Daoy (cell line): ENCODE results near the gene NSD1. TPM values are rescaled to one million over a fixed set of nuclear protein-coding genes. Genes with fewer than 3 reads are reported as not detected.
A peak's percentile ranks its signal among the peaks of the same experiment; 100 is the strongest.
"Not testable (repeated sequence)": the region's sequence is repeated elsewhere in the genome, so short reads cannot be mapped to it uniquely, and the experiment has no call there.

Experiments
- DNase-seq: peaks from one replicate; pipeline ENCODE4 v3.0.0-alpha.2; 2015; ENCODE audit warnings: low read depth
- total RNA-seq: library from RNA; depleted of rRNA; stranded (reverse); fragments of >200 nt; shearing (Covaris generic); gene quantifications from 2 replicates; pipeline ENCODE4 v1.2.3, GENCODE V29; 2014

NSD1 gene
- total RNA-seq, 1 experiment from 2014 or later: 25.4 TPM

GRCh38 chr5:177126771-177127170, 6.8 kb upstream of the NSD1 start:
- no peak for DNase-seq

GRCh38 chr5:177128551-177128981, 5.0 kb upstream of the NSD1 start:
- DNase-seq: no peak

- no peak for DNase-seq
These were observed 3.2 kb upstream of the NSD1 start for GRCh38 chr5:177130211-177131018.

- no peak for DNase-seq
These were observed 2.6 kb upstream of the NSD1 start for GRCh38 chr5:177131019-177131320.

- DNase-seq: no peak
These were observed 2.0 kb upstream of the NSD1 start for GRCh38 chr5:177131352-177132135.

GRCh38 chr5:177132136-177133095, 1.2 kb upstream of the NSD1 start:
- DNase-seq: no peak

GRCh38 chr5:177133853-177134696, 502 bp downstream of the NSD1 start:
- peak; percentile 55 for DNase-seq

GRCh38 chr5:177134697-177135225, 1.2 kb downstream of the NSD1 start:
- DNase-seq: no peak

GRCh38 chr5:177140312-177140711, 6.7 kb downstream of the NSD1 start:
- no peak for DNase-seq

GRCh38 chr5:177141496-177141895, 7.9 kb downstream of the NSD1 start:
- DNase-seq: no peak

- no peak for DNase-seq
These were observed 8.6 kb downstream of the NSD1 start for GRCh38 chr5:177142098-177142611.

GRCh38 chr5:177142778-177143177, 9.2 kb downstream of the NSD1 start:
- no peak for DNase-seq

GRCh38 chr5:177146891-177147638, 13.5 kb downstream of the NSD1 start:
- no peak for DNase-seq

- not testable (repeated sequence) for DNase-seq
These were observed 16.5 kb downstream of the NSD1 start for GRCh38 chr5:177150061-177150460.

- no peak for DNase-seq
These were observed 20.6 kb downstream of the NSD1 start for GRCh38 chr5:177154003-177154643.

- peak; percentile 35 for DNase-seq
These were observed 28.8 kb downstream of the NSD1 start for GRCh38 chr5:177162379-177162778.

GRCh38 chr5:177163500-177163899, 29.9 kb downstream of the NSD1 start:
- DNase-seq: no peak

- no peak for DNase-seq
These were observed 35.7 kb downstream of the NSD1 start for GRCh38 chr5:177169271-177169670.

GRCh38 chr5:177171961-177172360, 38.4 kb downstream of the NSD1 start:
- DNase-seq: no peak
